ENCODE results near the gene SMARCA4. TPM values are rescaled to one million over a fixed set of nuclear protein-coding genes. Genes with fewer than 3 reads are reported as not detected.

The SMARCA4 gene
- total RNA-seq, 2 donors from 2014 or later, result 118 to 175 TPM

Other genes with a start within 250 kb of the SMARCA4 start
- 100 to 1,000 TPM; 403 to 422 TPM for gene DNM2, start 243.0 kb upstream of the SMARCA4 start, total RNA-seq
- 10 to 100 TPM; 15.2 to 24.1 TPM for gene TMED1, start 124.8 kb upstream of the SMARCA4 start, total RNA-seq
- 10 to 100 TPM in 1 of 2 donors, 1 to 10 TPM in 1; 2.7 to 12.0 TPM for gene C19orf38, start 112.6 kb upstream of the SMARCA4 start, total RNA-seq
- gene CARM1, start 89.5 kb upstream of the SMARCA4 start, total RNA-seq, result 10 to 100 TPM; 48.4 to 60.0 TPM
- gene YIPF2, start 32.4 kb upstream of the SMARCA4 start, total RNA-seq, result 10 to 100 TPM; 33.8 to 37.2 TPM
- 10 to 100 TPM; 24.9 to 30.2 TPM for gene TIMM29, start 32.2 kb upstream of the SMARCA4 start, total RNA-seq
- gene LDLR, start 128.4 kb downstream of the SMARCA4 start, total RNA-seq, result 100 to 1,000 TPM; 179 to 194 TPM
- 10 to 100 TPM; 26.6 to 48.3 TPM for gene SPC24, start 194.8 kb downstream of the SMARCA4 start, total RNA-seq
- 1 to 10 TPM; 3.9 to 5.2 TPM for gene KANK2, start 236.5 kb downstream of the SMARCA4 start, total RNA-seq